Fibroblast of skin of abdomen (primary cell): ENCODE data around the gene PCDHB7. TPM values are rescaled to one million over a fixed set of nuclear protein-coding genes. Genes with fewer than 3 reads are reported as not detected.
"Not testable (repeated sequence)": the region's sequence is repeated elsewhere in the genome, so short reads cannot be mapped to it uniquely, and the experiment has no call there.

Source experiments
- DNase-seq: peaks from one replicate; pipeline ENCODE4 v3.0.0-alpha.2; 2013
- polyA plus RNA-seq, 2 experiments: library from polyadenylated mRNA; unstranded; fragments of 120-200 nt; gene quantifications; one replicate each; pipeline ENCODE4 v1.2.1, GENCODE V29; 2013; ENCODE audit not compliant: insufficient read length in 2 of 2

PCDHB7 gene
- 0.46 TPM for polyA plus RNA-seq (2013, experiment 1 of 2; ENCODE audit: insufficient read length)
- 0.42 TPM for polyA plus RNA-seq (2013, experiment 2 of 2; ENCODE audit: insufficient read length)

- peak; percentile 7 for DNase-seq
These were observed at the start of gene PCDHB7 for GRCh38 chr5:141172381-141173204. PCDHB7 (plus strand) TSS chr5:141172644; CDS start chr5:141172836, 192 bp downstream.

DNA sequence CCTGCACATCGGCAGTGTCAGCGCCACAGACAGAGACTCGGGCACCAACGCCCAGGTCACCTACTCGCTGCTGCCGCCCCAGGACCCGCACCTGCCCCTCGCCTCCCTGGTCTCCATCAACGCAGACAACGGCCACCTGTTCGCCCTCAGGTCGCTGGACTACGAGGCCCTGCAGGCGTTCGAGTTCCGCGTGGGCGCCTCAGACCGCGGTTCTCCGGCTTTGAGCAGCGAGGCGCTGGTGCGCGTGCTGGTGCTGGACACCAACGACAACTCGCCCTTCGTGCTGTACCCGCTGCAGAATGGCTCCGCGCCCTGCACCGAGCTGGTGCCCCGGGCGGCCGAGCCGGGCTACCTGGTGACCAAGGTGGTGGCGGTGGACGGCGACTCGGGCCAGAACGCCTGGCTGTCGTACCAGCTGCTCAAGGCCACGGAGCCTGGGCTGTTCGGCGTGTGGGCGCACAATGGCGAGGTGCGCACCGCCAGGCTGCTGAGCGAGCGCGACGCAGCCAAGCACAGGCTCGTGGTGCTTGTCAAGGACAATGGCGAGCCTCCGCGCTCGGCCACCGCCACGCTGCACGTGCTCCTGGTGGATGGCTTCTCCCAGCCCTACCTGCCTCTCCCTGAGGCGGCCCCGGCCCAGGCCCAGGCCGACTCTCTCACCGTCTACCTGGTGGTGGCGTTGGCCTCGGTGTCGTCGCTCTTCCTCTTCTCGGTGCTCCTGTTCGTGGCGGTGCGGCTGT lies 48.9 kb upstream of the PCDHB7 start:
- DNase-seq: not testable (repeated sequence)

DNA sequence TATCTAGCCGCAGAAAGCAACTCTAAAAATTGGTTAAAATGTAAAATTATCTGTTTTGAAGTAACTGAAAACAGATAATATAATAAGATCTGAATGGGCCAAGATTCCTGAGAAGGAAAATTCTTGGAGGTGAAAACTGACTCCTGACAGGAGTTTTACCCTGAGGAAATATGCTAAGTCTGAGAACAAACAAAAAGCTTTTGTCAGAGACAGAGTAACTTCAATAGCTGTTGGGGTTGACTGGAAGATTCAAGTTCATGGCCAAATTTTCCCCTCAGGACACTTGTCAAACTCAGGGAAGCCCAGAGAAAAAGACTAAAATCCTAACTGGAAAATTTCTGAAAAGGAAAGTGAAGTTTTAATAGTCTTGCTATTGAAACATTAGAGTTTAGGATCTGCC lies 45.1 kb upstream of the PCDHB7 start:
- DNase-seq: no peak

- peak; percentile 3 for DNase-seq
These were observed 37.3 kb upstream of the PCDHB7 start, which contains the start of gene PCDHB5 for GRCh38 chr5:141135030-141135717. PCDHB5 (plus strand) TSS chr5:141135206; CDS start chr5:141135435, 229 bp downstream.

DNA sequence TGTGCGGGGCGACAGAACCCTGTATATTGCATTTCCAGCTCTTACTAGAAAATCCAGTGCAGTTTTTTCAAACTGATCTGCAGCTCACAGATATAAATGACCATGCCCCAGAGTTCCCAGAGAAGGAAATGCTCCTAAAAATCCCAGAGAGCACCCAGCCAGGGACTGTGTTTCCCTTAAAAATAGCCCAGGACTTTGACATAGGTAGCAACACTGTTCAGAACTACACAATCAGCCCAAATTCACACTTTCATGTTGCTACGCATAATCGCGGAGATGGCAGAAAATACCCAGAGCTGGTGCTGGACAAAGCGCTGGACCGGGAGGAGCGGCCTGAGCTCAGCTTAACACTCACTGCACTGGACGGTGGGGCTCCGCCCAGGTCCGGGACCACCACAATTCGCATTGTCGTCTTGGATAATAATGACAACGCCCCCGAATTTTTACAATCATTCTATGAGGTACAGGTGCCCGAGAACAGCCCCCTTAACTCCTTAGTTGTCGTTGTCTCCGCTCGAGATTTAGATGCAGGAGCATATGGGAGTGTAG lies 36.7 kb upstream of the PCDHB7 start:
- no peak for DNase-seq

- not testable (repeated sequence) for DNase-seq
These were observed 35.1 kb upstream of the PCDHB7 start for GRCh38 chr5:141137346-141137745.

DNA sequence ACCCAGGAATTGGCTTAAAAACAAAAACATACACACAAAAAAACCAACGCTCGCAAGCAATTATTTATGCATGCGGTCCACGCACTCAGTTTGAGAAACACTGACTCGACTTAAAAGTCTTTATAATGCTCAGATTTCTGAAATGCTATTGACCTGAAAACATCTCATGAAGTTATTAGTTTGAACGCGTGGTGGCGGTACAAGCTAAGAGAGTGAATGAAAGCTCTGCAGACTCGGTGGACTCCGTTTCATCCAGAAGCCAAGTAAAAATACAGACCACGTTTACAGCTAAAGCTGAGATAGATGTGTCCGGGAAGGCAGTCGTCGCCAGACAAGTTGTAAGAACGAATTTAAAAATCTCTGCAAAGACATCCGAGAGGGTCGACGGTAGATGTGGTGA lies 22.6 kb upstream of the PCDHB7 start, which contains the start of gene PCDHB6:
PCDHB6 (plus strand) TSS at position 246 of the 400 bp plus-strand sequence. CDS start 201 bp downstream, outside the sequence.
- no peak for DNase-seq

DNA sequence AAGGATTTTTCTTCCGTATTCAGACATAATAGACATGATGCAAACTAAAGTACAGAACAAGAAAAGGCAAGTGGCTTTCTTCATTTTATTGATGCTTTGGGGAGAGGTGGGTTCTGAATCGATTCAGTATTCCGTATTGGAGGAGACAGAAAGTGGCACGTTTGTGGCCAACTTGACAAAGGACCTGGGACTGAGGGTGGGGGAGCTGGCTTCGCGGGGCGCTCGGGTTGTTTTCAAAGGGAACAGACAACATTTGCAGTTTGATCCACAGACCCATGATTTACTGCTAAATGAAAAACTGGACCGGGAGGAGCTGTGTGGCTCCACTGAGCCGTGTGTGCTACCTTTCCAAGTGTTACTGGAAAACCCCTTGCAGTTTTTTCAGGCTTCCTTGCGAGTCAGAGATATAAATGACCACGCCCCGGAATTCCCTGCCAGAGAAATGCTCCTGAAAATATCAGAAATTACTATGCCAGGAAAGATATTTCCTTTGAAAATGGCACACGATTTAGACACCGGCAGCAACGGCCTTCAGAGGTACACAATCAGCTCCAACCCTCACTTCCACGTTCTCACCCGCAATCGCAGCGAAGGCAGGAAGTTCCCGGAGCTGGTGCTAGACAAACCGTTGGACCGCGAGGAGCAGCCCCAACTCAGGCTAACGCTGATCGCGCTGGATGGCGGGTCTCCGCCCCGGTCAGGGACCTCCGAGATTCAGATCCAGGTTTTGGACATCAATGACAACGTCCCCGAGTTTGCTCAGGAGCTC lies 22.0 kb upstream of the PCDHB7 start:
- no peak for DNase-seq

DNA sequence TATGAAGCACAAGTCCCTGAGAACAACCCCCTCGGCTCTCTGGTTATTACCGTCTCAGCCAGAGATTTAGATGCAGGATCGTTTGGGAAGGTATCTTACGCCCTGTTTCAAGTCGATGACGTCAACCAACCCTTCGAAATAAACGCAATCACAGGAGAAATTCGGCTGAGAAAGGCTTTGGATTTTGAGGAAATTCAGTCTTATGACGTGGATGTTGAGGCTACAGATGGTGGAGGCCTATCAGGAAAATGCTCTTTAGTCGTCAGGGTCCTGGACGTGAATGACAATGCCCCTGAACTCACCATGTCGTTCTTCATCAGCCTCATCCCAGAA lies 21.5 kb upstream of the PCDHB7 start:
- no peak for DNase-seq

DNA sequence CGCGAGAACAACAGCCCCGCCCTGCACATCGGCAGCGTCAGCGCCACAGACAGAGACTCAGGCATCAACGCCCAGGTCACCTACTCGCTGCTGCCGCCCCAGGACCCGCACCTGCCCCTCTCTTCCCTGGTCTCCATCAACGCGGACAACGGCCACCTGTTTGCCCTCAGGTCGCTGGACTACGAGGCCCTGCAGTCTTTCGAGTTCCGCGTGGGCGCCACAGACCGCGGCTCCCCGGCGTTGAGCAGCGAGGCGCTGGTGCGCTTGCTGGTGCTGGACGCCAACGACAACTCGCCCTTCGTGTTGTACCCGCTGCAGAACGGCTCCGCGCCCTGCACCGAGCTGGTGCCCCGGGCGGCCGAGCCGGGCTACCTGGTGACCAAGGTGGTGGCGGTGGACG lies 20.8 kb upstream of the PCDHB7 start:
- not testable (repeated sequence) for DNase-seq

- not testable (repeated sequence) for DNase-seq
These were observed 20.3 kb upstream of the PCDHB7 start for GRCh38 chr5:141152096-141152495.

DNA sequence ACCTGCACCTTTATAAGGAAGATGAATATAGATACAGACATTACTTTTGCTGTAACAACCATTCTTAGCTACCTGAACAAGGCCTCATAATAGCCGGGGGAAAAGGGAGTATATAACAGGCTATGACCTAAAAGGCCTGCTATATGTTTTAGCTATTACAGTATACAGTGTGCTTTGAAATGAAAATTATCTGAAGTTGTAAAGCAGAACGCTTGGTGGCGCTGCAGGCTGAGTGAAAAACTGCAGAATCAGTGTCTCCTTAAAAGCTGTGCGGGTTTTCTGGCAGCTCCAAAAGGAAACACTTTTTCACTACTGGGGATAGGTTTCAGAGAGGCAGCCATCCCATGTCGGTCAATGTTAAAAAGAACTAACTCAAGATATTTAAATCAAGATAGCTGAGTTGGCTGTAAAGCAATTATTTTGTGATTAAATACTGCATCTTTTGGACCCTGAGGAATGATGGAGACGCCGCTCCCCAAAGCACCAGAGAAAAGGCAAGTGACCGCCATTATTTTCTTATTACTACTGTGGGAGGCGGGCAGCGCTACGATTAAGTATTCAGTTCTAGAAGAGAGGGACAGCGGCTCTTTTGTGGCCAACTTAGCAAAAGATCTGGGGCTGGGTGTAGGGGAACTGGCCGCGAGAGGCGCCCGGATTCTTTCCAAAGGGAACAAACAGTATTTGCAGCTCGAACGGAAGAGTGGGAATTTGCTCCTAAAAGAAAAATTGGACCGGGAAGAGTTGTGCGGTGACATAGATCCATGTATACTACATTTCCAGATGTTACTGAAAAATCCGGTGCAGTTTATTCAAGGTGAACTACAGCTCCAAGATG lies 16.7 kb upstream of the PCDHB7 start:
- DNase-seq: no peak

- DNase-seq: not testable (repeated sequence)
These were observed 15.1 kb upstream of the PCDHB7 start for GRCh38 chr5:141157356-141157755.

GRCh38 chr5:141157901-141158300 lies 14.5 kb upstream of the PCDHB7 start:
- DNase-seq: not testable (repeated sequence)

DNA sequence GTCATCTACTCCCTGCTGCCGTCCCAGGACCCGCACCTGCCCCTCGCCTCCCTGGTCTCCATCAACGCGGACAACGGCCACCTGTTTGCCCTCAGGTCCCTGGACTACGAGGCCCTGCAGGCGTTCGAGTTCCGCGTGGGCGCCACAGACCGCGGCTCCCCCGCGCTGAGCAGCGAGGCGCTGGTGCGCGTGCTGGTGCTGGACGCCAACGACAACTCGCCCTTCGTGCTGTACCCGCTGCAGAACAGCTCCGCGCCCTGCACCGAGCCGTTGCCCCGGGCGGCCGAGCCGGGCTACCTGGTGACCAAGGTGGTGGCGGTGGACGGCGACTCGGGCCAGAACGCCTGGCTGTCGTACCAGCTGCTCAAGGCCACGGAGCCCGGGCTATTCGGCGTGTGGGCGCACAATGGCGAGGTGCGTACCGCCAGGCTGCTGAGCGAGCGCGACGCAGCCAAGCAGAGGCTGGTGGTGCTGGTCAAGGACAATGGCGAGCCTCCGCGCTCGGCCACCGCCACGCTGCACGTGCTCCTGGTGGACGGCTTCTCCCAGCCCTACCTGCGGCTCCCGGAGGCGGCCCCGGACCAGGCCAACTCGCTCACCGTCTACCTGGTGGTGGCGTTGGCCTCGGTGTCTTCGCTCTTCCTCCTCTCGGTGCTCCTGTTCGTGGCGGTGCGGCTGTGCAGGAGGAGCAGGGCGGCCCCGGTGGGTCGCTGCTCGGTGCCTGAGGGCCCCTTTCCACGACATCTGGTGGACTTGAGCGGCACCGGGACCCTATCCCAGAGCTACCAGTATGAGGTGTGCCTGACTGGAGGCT lies 2.1 kb downstream of the PCDHB7 start:
- DNase-seq: not testable (repeated sequence)

DNA sequence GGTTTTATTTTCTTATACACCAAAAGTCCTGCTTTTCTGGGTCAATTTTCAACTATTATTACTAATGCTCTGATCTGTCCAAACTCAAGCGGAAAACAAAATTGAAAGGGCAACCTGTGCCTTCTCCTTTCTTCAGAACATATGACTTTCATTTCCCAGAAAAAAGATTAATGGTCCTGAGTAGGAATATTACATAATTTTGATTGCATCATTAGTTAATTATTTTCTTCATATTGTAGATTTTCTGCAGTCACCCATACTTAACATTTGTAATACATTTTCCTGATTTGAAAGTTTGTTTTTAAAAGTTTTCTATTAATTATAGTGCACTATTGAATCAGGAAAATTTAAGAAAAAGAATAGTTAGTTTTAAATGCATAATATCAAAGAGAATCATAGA lies 3.5 kb downstream of the PCDHB7 start:
- no peak for DNase-seq

DNA sequence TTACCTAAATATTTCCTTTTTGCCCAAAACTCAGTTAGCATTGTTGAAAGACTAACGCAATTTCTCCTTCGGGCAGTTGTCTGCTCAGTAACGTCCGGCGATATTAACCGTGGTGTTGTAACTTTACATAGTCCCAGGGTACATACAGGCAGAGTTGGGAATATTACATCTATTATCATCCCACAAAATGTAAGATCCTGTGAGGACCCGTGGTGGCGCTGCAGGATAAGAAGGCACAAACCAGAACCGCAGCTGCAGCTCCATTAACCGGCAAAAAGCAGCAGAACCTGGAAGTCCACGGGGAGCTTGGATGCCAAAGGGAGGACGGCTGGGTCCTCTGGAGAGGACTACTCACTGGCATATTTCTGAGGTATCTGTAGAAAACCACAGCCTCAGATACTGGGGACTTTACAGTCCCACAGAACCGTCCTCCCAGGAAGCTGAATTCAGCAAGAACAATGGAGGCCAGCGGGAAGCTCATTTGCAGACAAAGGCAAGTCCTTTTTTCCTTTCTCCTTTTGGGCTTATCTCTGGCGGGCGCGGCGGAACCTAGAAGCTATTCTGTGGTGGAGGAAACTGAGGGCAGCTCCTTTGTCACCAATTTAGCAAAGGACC lies 5.2 kb downstream of the PCDHB7 start, which contains the start of gene PCDHB8:
PCDHB8 (plus strand) TSS at position 214 of the 615 bp plus-strand sequence; CDS start at position 459, 245 bp downstream.
- DNase-seq: not testable (repeated sequence)

- DNase-seq: not testable (repeated sequence)
These were observed 6.9 kb downstream of the PCDHB7 start for GRCh38 chr5:141179371-141179770.

DNA sequence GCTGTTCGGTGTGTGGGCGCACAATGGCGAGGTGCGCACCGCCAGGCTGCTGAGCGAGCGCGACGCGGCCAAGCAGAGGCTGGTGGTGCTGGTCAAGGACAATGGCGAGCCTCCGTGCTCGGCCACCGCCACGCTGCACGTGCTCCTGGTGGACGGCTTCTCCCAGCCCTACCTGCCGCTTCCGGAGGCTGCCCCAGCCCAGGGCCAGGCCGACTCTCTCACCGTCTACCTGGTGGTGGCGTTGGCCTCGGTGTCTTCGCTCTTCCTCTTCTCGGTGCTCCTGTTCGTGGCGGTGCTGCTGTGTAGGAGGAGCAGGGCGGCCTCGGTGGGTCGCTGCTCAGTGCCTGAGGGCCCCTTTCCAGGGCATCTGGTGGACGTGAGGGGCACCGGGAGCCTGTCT lies 7.4 kb downstream of the PCDHB7 start:
- not testable (repeated sequence) for DNase-seq
